Gastrocnemius medialis (tissue), 4 donors: Measurements from ENCODE around the gene CCDC201. TPM values are rescaled to one million over a fixed set of nuclear protein-coding genes. Genes with fewer than 3 reads are reported as not detected.
"Not testable (repeated sequence)": the region's sequence is repeated elsewhere in the genome, so short reads cannot be mapped to it uniquely, and the experiment has no call there.

Experiments used
- ATAC-seq, 2 donors: fragments of 150-250 bp; one replicate each; pipeline ENCODE4 v1.9.1; 2016
- DNase-seq, 2 donors: peaks; one replicate each; pipeline ENCODE4 v3.0.0-alpha.2; 2019
- H3K27ac ChIP-seq, 4 donors: fragments of 200-600 bp; sonication (generic); 1 replicate in 1 of 4; 2 replicates in 3 of 4; pipeline ENCODE4 v1.5.1; 2016 to 2018; ENCODE audit warnings: mild to moderate bottlenecking in 2 of 4, moderate library complexity in 1 of 4
- H3K27me3 ChIP-seq, 3 donors: fragments of 200-600 bp; sonication (generic) in 2 of 3; 1 replicate in 1 of 3; 2 replicates in 2 of 3; pipeline versions ENCODE4 v1.5.1 to v1.6.0; 2016 to 2019; ENCODE audit warnings: mild to moderate bottlenecking in 1 of 3, moderate library complexity in 1 of 3
- H3K36me3 ChIP-seq, 2 donors: fragments of 200-600 bp; sonication (generic) in 1 of 2; one replicate each; pipeline ENCODE4 v1.5.1; 2017 to 2018
- H3K4me1 ChIP-seq, 2 donors: fragments of 200-600 bp; sonication (generic) in 1 of 2; one replicate each; pipeline ENCODE4 v1.5.1; 2016 to 2017; ENCODE audit warnings: mild to moderate bottlenecking in 2 of 2
- H3K4me3 ChIP-seq, 4 donors: fragments of 200-600 bp; sonication (generic) in 3 of 4; 1 replicate in 1 of 4; 2 replicates in 3 of 4; pipeline ENCODE4 v1.5.1; 2016 to 2019; ENCODE audit warnings: mild to moderate bottlenecking in 2 of 4
- H3K9me3 ChIP-seq, 3 donors: fragments of 200-600 bp; sonication (generic) in 2 of 3; 1 replicate in 1 of 3; 2 replicates in 2 of 3; pipeline ENCODE4 v1.5.1; 2016 to 2019
- in situ Hi-C, 4 donors: fragments of 200-750 bp; cut with MboI; loops; one replicate each; pipeline versions ENCODE4 v1.15.0 to v1.8.0; 2017; ENCODE audit warnings: low sequenced_read_pairs in 4 of 4
- intact Hi-C: fragments of 100-400 bp; cut with DNase I; formaldehyde crosslinking; loops from one replicate; pipeline ENCODE4 v1.15.1; 2023; ENCODE audit warnings: low total_unique reads
- total RNA-seq, 4 donors: library from RNA; depleted of rRNA; stranded (reverse); fragments of >200 nt; gene quantifications; one replicate each; pipeline versions ENCODE4 v1.1.0 to v1.2.3, GENCODE V29; 2016

Gene CCDC201
- total RNA-seq, 4 donors from 2014 or later, result not detected

DNA sequence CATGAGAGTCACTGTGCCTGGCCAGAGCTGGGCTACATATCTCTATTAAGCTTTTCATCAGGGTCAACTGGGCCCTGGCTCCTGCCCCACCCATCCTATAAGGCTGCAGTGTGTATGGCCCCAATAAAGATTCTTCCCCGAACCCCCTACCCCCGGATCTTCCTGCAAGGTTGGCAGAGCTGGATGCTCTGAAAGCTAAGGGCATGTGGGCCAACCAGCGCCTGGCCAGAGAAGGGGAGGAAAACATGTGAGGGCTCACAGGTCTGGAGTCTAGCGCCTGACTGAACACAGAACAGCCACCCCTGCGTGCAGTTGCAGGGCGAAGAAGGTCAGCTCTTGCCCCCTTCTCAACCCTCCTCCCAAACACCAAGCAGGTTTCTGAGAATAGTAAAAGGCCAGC lies 24.1 kb downstream of the CCDC201 start:
- ATAC-seq, DNase-seq, in situ Hi-C loops: not testable (repeated sequence)

DNA sequence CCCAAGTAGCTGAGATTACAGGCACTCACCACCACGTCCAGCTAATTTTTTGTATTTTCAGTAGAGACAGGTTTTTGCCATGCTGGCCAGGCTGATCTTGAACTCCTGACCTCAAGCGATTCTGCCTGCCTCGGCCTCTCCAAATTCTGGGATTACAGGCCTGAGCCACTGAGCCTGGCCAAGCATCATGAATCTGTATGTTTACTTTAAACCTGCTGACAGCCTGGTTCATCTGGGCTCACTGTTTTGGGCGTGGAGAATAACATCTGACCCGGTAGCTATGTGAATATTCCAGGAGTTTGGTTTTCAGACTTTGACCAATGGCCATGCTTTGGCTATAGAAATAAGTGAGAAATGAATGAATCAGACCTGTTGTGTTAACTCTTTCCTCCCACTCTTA lies 26.3 kb downstream of the CCDC201 start:
- H3K27me3 ChIP-seq, H3K27ac ChIP-seq, intact Hi-C loops, H3K9me3 ChIP-seq, H3K4me1 ChIP-seq, DNase-seq, H3K36me3 ChIP-seq, H3K4me3 ChIP-seq, in situ Hi-C loops, ATAC-seq: not testable (repeated sequence)

More for the DNA sequence above, 24.1 kb downstream of the CCDC201 start:
- H3K36me3 ChIP-seq, intact Hi-C loops, H3K4me3 ChIP-seq, H3K27me3 ChIP-seq, H3K4me1 ChIP-seq, H3K27ac ChIP-seq, H3K9me3 ChIP-seq: not testable (repeated sequence)

DNA sequence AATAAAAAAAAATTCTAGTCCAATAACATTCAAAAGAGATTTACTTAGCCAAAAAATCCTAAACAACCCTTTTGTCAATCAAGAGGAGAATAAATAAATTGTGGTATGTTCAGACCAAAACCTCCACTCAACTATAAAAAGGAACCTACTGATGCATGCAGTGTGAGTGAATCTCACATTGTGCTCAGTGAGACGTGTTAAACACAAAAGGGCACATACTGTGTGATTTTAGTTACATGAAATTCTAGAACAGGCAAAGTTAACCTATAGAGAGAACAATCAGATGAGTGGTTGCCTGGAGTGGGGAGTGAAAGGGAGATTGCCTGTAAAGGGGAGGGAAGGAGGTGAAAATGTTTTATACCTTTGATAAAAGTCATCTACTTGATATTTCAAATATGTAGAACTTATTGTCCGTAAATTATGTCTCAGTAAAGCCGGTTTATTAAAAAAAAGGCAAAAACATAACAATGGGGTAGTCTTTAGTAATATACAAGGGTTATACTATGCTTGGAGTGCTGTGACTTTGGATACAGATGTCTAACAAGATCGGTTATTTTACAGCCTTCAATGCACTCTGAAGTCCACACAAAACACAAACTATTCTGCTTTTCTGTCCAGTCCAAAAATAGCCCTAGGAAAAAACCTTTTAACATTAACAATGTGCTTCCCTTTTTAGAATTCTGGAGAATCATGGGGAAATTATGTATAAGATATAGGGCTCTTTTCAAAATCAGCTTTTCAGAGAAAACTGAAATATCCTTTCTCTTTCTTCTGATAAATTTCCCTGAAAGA lies 30.8 kb downstream of the CCDC201 start:
- H3K27ac ChIP-seq, H3K36me3 ChIP-seq, H3K4me3 ChIP-seq, in situ Hi-C loops, DNase-seq, H3K27me3 ChIP-seq, H3K4me1 ChIP-seq, intact Hi-C loops, ATAC-seq, H3K9me3 ChIP-seq: not testable (repeated sequence)

DNA sequence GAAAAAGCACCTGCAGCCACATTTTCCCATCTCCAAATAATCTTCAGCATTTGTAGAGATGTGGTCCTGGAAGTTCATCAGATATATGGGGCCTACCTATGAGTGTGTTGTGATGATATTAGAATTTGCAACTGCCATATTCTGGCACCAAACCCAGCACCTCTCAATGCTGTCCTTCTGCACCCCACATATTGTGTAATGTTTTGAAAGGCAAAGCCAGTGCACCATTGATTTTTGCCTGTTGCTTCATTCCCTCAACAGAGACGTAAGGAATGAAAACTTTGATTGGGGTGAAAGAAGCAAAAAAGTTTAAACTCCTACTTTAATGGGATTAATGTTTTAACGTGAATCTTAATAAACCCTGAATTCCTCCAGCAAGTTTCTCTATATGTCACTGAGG lies 34.0 kb downstream of the CCDC201 start:
- intact Hi-C loops, ATAC-seq, H3K4me3 ChIP-seq, H3K27me3 ChIP-seq, H3K9me3 ChIP-seq, in situ Hi-C loops, DNase-seq, H3K4me1 ChIP-seq, H3K36me3 ChIP-seq, H3K27ac ChIP-seq: not testable (repeated sequence)

DNA sequence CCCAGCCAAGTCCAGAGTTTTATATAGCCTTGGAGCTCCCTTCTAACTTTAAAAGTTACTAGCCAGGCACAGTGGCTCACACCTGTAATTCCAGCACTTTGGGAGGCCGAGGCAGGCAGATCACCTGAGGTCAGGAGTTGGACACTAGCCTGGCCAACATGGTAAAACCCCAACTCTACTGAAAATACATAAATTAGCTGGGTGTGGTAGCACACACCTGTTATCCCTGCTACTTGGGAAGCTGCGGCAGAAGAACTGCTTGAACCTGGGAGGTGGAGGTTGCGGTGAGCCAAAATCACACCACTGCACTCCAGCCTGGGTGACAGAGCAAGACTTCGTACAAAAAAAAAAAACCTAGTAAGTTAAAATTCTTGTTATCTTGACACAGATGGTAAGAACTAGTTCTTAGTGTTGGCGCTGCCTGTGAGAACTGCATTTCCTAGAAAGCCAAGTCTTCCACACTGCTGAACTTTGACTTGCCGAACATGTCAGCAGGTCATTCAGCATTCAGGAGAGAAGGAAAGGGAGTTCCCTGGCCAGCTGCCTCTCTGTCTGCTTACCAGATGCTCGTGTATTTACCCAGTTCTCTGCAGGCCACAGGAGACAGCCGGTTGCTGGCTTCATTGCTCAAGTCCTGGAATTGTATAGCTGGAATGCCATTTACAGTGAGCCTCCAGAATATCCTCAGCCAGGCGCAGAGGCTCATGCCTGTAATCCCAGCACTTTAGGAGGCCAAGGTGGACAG lies 40.3 kb downstream of the CCDC201 start:
- in situ Hi-C loops, H3K27ac ChIP-seq, intact Hi-C loops, H3K27me3 ChIP-seq, DNase-seq, H3K4me1 ChIP-seq, H3K4me3 ChIP-seq, H3K9me3 ChIP-seq, ATAC-seq, H3K36me3 ChIP-seq: not testable (repeated sequence)

DNA sequence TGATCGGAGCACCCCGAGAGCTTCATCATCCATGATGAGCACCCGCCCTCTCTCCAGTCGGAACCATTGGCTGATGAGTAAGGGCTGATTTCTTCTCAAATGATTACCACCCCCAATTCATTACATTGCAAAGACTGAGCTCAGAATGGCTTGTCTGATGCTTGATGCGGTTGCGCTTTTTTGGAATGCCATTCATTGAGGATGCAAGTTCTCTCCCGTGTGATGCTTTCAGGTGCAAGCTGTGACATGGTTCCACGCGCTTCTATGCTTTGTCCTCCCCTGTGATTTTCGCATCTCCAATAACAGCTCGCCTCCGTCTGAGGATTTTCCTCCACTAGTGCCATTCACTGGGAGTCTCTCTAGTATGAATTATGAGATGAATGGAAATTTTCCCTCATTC lies 43.0 kb downstream of the CCDC201 start:
- H3K4me3 ChIP-seq, intact Hi-C loops, H3K4me1 ChIP-seq, ATAC-seq, H3K27ac ChIP-seq, DNase-seq, H3K27me3 ChIP-seq, H3K36me3 ChIP-seq, in situ Hi-C loops, H3K9me3 ChIP-seq: not testable (repeated sequence)

DNA sequence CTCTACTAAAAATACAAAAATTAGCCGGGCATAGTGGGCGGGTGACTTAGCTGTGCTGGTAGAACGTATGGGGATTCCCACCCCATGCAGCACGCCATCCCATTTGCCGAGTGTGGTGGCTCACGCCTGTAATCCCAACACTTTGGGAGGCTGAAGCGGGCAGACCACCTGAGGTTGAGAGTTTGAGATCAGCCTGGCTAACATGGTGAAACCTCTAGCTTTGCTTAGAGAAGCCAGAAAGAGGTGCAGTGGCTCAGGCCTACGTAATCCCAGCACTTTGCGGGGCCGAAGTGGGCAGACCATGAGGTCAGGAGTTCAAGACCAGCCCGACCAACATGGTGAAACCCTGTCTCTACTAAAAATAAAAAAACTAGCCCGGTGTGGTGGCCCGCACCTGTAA lies 45.2 kb downstream of the CCDC201 start:
- intact Hi-C loops, H3K9me3 ChIP-seq, H3K36me3 ChIP-seq, ATAC-seq, H3K27ac ChIP-seq, H3K4me3 ChIP-seq, DNase-seq, H3K4me1 ChIP-seq, H3K27me3 ChIP-seq, in situ Hi-C loops: not testable (repeated sequence)

DNA sequence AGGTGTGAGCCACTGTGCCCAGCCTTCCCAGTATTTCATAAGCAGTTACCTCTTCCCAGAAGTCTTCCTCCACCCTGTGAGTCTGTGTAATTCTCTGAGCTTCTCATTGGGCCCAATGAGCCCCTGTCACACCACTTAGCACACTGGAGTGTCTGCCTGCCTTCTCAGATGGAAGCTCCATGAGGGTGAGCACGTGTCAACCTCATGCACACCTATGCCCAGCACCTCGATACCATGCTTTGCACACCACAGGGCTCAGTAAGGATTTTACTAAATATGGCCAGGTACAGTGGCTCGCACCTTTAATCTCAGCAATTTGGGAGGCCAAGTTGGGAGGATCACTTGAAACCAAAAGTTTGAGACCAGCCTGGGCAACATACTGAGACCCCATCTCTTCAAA lies 46.3 kb downstream of the CCDC201 start:
- in situ Hi-C loops, H3K27ac ChIP-seq, H3K4me1 ChIP-seq, H3K36me3 ChIP-seq, H3K9me3 ChIP-seq, DNase-seq, H3K27me3 ChIP-seq, ATAC-seq, intact Hi-C loops, H3K4me3 ChIP-seq: not testable (repeated sequence)

DNA sequence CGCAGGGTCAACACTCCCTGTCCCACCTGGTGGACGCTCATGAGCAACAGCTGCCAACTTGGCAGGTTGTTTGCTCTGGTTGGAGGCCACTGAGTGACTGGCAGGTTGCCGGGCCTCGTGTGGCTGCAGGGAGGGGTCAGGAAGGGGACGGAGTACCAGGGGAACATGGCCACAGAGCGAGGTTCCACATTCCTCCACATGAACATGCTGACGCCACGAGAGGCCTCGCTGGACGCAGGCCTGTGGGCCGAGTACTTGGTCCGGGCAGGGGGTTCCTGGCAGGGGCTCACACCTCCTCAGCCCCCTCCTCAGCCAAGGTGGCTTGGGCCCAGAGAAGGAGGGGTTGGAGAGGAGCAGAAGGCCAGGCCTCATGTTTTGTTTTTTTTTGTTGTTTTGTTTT lies 54.1 kb downstream of the CCDC201 start:
- H3K27me3 ChIP-seq, in situ Hi-C loops, H3K27ac ChIP-seq, H3K4me1 ChIP-seq, H3K36me3 ChIP-seq, ATAC-seq, H3K9me3 ChIP-seq, intact Hi-C loops, H3K4me3 ChIP-seq, DNase-seq: not testable (repeated sequence)

DNA sequence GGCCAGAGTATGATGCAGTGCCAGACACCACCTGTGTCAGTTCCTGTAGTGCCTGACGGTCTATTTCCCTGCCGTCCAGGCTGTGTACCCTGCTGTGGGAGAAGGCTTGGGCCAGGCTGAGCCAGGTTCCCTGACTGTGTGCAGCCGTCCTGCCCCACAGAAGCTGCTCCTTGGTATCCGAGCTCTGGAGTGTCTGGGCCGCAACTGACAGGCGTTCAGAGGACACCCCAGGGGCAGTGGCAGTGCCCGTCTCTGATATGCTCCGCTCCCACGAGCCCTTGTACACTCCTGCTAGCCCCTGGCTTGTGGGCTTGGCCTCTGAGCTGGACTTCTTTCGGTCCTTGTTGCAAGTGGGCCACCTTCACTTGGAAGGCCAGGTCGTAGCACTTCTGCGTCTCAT lies 55.0 kb downstream of the CCDC201 start:
- DNase-seq, H3K27me3 ChIP-seq, ATAC-seq, H3K27ac ChIP-seq, H3K9me3 ChIP-seq, in situ Hi-C loops, H3K36me3 ChIP-seq, H3K4me3 ChIP-seq, intact Hi-C loops, H3K4me1 ChIP-seq: not testable (repeated sequence)

DNA sequence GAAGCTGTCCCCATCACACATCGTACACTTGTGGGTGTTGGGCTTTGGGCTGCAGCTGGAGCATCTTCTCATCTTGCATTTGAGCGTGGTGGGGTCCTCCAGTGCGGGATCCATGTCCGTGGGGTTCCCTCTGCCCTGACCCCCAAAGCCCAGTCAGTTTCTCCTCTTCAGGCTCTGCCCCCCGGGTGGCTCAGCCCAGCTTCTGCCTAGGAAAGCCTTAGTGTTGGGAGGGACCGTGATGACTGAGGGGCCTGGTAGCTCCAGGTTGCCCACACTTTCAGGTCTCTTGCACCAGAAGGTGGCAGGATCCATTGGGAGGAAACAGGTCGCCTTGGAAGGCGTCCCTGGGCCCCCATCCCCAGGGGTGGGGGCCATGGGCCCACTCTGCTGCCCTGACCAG lies 55.9 kb downstream of the CCDC201 start:
- H3K27ac ChIP-seq, H3K27me3 ChIP-seq, ATAC-seq, H3K36me3 ChIP-seq, DNase-seq, H3K4me1 ChIP-seq, intact Hi-C loops, H3K4me3 ChIP-seq, H3K9me3 ChIP-seq, in situ Hi-C loops: not testable (repeated sequence)
